T-helper 2 cell treated with Interferon-gamma antibody and Interleukin-4, amounts not matched to agents 100 ng/mL and 5 ng/mL, for 36 hours (primary cell): ENCODE data around the gene ARID3C. TPM values are rescaled to one million over a fixed set of nuclear protein-coding genes. Genes with fewer than 3 reads are reported as not detected.

Experiments used
- intact Hi-C: fragments of 100-400 bp; cut with micrococcal nuclease; formaldehyde crosslinking; loops from one replicate; pipeline ENCODE4 v1.15.1; 2023
- total RNA-seq: library from RNA; stranded (reverse); gene quantifications from 2 replicates; pipeline ENCODE4 v1.2.3, GENCODE V29; 2022

Gene ARID3C, protein sequence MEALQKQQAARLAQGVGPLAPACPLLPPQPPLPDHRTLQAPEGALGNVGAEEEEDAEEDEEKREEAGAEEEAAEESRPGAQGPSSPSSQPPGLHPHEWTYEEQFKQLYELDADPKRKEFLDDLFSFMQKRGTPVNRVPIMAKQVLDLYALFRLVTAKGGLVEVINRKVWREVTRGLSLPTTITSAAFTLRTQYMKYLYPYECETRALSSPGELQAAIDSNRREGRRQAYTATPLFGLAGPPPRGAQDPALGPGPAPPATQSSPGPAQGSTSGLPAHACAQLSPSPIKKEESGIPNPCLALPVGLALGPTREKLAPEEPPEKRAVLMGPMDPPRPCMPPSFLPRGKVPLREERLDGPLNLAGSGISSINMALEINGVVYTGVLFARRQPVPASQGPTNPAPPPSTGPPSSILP
- 0.14 TPM in 2 replicates for total RNA-seq

- intact Hi-C loops: no loop called here
Observed at GRCh38 chr9:34628656-34629490, at the start of gene ARID3C. Gene ARID3C (minus strand): TSS chr9:34629066. CDS start chr9:34628014, 1,052 bp downstream.

- intact Hi-C loops: loop anchor here (1.0 kb wide), 1 partner anchor 25 kb away; no protein-coding TSS in a partner anchor
Observed at GRCh38 chr9:34675869-34676268, 47.0 kb upstream of the ARID3C start.

DNA sequence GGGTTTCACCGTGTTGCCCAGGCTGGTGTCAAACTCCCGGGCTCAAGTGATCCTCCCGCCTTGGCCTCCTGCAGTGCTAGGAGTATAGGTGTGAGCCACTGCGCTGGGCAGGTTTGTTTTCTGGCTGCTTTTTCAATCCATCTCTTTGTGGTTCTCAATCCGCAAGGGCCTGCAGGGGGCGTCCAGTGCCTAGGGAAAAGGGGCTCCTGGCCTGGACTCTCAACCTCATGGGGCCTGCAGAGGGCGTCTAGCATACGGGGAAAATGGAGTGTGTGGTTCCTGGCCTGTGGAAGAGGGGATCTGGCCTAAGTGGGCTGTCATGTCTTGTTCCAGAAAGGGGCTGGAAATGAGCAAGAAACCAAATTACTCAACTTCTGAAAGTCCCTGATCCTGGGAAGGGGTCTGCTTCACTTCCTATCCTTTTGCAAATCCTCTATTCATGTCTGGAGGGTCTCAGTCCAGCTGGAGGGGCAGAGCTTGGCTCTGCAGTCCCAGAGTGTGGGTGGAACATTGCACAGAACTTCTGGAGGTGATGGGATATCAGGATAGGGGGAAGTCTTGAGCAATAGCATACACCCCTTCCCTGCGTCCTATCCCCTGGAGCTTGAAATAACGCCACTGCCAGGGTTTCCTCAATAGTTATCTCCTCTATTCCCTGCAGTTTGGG, 46.3 kb upstream of the ARID3C start:
- intact Hi-C loops: loop anchor here (1.0 kb wide), 1 partner anchor 26 kb away; no protein-coding TSS in a partner anchor

DNA sequence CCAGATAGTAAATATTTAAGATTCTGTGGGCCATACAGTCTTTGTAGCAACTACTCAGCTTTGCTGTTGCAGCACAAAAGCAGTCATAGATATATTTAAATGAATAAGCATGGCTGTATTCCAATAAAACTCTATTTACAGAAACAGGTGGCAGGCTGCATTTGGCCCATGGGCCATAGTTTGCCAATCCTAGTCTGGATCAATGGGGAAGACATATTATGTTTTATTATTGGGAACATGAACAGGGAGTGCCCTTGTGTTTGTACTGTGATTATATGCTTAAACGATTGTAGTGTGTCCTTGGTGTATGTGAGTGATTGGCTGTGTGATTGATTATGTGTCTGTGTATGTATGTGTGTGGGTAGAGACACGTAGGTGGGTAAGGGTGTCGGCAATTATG, 45.6 kb upstream of the ARID3C start:
- intact Hi-C loops: no loop called here

GRCh38 chr9:34671307-34671706, 42.4 kb upstream of the ARID3C start:
- intact Hi-C loops: no loop called here

DNA sequence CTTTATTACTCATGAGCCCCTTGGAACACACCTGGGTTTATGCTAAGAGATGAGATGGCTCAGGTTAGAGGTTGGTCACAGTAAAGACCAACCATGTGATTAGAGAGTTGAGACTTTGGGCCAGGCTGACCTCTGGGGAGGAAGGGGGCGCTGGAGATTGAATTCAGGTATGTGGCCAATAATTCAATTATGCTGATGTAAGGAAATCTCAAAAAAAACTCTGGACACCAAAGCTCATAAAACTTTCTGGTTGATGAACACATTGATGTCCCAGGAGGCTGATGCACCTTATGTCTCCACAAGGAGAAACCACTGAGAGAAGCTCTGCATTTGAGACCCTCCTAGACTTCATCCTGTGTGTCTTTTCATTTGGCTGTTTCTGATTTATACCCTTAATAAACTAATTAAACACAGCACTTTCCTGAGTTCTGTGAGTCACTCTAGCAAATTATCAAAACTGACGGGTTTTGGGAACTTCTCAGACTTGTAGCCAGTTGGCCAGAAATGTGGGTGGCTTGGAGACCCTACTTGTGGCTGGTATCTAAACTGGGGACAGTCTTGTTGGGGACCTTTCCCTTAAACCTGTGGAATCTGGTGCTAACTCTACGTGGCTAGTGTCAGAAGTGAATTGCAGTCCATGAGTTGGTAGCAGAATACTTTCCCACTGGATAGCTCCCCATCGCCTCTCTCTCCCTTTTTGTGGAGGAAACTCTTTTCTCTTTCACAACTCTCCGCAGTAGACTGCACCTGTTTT, 41.1 kb upstream of the ARID3C start:
- intact Hi-C loops: loop anchor here (5.0 to 10.0 kb wide), 3 partner anchors 405 to 1817 kb away; partner anchors contain the start of genes FANCG, TESK1 and VCP

DNA sequence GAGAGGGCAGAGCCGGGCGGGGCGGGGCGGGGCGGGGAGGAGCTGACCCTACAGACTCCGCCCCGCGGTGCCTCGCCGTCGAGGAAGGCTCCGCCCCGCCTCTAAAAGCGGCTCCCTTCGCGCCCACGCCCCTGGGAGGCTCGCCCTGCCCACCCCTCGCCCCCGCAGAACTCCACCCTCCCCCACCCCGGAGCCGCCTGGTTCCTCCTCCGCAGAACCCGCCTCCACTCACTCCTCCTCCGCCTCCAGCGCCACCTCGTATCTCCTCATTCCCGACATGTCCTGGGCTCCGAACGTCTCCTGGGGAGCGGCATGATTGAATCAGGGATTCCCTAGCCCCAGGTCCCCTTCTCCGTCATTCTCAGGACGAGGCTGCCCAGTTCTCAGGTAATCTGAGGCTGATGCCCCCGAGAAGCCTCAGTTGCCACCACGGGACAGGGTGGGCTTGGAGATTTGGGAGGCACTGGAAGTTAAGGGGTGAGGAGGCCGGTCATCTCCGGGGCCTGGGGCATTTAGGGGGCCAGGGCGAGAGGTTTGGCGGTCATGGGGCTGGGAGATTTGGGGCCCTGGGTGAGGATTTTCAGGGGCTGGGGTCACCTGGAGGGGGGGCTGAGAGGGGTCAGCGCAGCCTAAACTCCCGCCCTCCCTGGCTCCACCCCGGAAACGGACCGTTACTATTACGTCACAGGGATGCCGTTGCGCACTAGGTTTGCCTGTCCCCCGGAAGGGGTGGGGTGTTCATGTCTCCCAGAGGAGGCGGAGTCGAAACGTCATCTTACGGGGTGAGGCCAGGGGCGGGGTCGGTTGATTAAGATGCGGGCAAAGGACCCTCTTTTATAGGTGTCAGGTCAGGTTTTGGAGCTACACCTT, 36.8 kb upstream of the ARID3C start:
- intact Hi-C loops: loop anchor here (1.0 to 10.0 kb wide), 9 partner anchors 19 to 1822 kb away; partner anchors contain the start of genes DNAI1, FAM219A, FANCG and GALT

GRCh38 chr9:34665067-34665380, 36.2 kb upstream of the ARID3C start:
- intact Hi-C loops: loop anchor here (1.0 to 10.0 kb wide), 9 partner anchors 19 to 1822 kb away; partner anchors contain the start of genes DNAI1, FAM219A, FANCG and GALT

DNA sequence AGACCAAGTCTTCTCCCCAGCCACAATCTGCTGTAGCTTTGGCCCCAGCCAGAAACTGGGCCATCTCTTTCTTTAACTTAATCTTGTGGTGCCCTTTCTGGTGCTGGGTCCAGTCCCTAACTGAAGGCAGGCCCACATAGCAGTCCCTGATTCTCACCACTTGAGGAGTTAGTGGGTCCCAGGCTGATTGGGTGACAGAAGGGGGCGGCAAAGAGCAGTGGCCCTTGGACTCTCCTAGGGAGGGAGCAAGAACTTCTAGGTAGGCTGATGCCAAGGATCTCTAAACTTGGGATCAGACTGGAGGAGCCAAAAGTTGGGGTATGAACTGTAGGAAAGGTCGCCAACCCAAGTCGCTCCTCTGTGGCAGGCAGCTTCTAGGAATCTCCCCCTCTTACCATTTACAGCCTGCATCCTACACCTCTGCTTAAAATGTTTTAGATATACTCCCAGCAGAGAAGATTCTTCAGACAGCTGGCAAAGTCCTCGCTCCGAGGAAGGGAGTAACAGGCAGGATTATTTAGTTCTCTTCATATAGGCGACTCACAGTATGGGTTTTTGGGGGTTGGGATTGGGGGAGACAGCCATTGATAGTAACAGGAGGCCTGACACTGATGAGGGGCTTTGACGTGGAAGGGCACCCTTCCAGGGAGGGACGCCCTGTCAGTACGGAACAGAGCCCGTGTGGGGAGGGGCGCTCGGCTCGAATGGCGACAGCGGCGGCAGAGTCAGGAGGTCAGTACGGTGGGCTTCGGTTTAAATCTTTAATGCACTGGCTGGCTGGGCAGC, 35.6 kb upstream of the ARID3C start:
- intact Hi-C loops: loop anchor here (1.0 to 10.0 kb wide), 10 partner anchors 18 to 1823 kb away; partner anchors contain the start of genes DNAI1, FAM219A, FANCG and GALT

GRCh38 chr9:34663303-34663605, 34.4 kb upstream of the ARID3C start:
- intact Hi-C loops: loop anchor here (10.0 kb wide), 2 partner anchors 412 to 942 kb away; partner anchors contain the start of genes FANCG, TESK1 and VCP

DNA sequence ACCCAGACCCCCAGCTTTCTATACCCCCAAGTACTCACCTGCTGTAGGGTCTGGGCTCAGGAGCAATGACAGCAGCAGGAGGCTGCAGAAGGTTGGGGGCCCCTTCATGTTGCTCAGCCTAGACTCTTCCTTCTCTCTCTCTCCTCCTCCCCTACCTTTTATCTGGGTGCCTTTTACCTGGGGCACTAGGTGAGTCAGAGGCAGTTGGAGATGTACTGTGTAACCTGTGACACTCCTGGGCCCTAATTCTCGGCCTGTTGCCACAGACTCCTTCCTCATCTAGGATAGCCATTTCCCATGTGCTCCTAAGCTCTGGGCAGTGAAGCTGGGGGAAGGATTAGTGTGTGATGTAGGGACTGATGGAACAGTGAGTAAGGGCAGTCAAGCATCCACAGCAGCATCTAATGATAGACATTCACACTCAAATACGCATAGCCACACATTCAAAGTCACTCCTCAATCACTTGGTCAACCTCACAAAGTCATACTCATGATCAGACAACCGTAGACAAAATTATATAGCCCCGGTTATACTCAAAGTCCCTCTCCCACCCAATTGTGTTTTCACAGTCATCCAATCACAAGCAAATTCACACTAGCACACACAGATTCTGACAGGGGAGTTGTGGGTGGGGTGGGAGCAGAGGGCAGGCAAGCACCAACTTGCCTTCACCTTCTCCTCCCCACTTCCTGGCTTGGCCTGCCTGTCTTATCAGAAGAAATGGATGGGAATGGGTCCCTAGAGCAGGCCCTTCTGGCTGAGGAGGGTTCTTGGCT, 33.8 kb upstream of the ARID3C start, which contains the start of gene CCL27:
Gene CCL27, minus strand, starts transcription at position 132 of the 777 bp plus-strand sequence. Its CDS starts 24 bp downstream, at position 108.
- intact Hi-C loops: loop anchor here (10.0 kb wide), 2 partner anchors 412 to 942 kb away; partner anchors contain the start of genes FANCG, TESK1 and VCP

DNA sequence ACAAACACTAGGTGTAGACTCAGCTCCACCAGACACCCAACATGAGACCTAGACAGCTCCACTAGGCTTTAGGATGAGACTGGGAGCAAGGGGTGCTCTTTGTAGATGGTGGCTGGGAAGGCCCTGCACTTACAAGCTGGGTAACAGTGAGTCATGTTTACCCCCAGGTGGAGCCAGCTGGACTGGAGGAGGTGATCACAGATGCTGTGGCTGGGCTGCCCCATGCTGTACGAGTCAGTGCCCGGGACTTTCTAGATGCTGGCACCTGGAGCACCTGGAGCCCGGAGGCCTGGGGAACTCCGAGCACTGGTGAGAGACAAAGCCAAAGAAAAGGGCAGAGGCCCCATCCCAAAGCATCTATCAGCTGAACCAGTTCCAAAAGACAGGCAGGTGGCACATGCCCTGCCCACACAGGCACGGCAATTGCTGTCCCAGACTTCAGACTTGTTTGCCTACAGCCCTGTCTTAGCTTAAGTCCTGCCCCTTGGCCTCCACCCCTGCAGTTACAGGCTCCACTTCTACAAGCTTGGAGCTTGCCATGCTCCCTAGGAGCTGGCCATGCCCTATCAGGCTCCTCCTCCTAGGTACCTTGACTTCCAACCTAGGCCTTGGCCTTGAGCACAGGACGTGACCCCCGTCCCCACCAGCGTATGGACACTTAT, 30.9 kb upstream of the ARID3C start:
- intact Hi-C loops: loop anchor here (10.0 kb wide), 2 partner anchors 415 to 945 kb away; partner anchors contain the start of genes FANCG, TESK1 and VCP

GRCh38 chr9:34658461-34658860, 29.6 kb upstream of the ARID3C start:
- intact Hi-C loops: no loop called here

GRCh38 chr9:34656992-34657391, 28.1 kb upstream of the ARID3C start:
- intact Hi-C loops: no loop called here

GRCh38 chr9:34655394-34655793, 26.5 kb upstream of the ARID3C start:
- intact Hi-C loops: no loop called here

GRCh38 chr9:34654323-34655051, 25.6 kb upstream of the ARID3C start:
- intact Hi-C loops: no loop called here
